Epithelial cell of proximal tubule (primary cell): Measurements from ENCODE around the gene CELSR2. TPM values are rescaled to one million over a fixed set of nuclear protein-coding genes. Genes with fewer than 3 reads are reported as not detected.

Source experiments
- DNase-seq: peaks from one replicate; pipeline ENCODE4 v3.0.0-alpha.2; 2011; ENCODE audit warnings: low read depth
- H3K4me3 ChIP-seq: 2 replicates; pipeline ENCODE4 v1.5.1; 2011; ENCODE audit warnings: low read depth, mild to moderate bottlenecking, low read length
- CTCF ChIP-seq: conservative IDR thresholded peaks from 2 replicates; pipeline ENCODE4 v1.5.1; 2012; ENCODE audit warnings: low read depth, mild to moderate bottlenecking, low read length
- total RNA-seq: library from RNA; depleted of rRNA; stranded (reverse); fragments of >200 nt; gene quantifications from 2 replicates; pipeline ENCODE4 v1.2.3, GENCODE V29; 2015

Gene CELSR2
- total RNA-seq, 1 donor from 2014 or later: 14.2 TPM

- no peak for TF ChIP-seq CTCF
- DNase-seq: no peak
- no peak overlapping the region for H3K4me3 ChIP-seq
Measured at GRCh38 chr1:109312978-109313775, 63.8 kb downstream of the CELSR2 start.

DNA sequence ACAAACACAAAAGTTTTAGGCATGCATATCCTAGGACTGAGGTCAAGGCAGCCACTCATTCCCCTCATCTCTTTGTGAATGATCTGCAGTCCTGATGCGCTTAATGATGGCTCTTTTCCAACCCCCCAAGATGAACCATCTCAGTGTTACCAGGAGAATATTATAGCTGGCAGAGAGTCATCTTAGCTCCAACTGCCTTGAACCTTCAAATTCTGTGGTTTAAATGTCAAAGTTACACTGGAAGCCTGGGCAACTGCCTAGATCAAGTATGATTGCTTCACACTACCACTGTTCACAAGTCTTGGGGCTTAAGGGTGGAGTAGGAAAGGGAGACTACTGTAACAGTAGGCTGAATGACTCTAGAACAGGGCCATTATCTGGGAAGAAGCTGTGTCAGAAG lies 65.5 kb downstream of the CELSR2 start:
- H3K4me3 ChIP-seq: no peak overlapping the region
- no peak for TF ChIP-seq CTCF

DNA sequence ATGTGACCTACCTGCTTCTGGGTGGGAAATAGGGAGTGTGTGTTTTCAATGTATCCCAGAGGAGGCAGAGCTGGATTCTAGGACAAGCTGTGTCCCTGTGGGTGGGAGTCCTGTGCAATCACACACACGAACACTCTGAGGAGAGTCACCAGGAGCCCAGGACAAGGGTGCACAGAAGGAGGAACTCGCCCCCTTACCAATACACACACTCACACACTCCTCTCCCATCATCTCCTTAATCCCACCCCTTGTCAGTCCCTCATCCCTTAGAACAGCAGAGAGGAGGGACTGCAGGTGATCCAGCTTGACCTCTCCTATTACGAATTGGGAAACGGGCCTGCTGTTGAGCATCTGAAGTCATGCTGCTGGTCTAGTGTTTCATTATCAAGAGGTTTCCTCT lies 65.9 kb downstream of the CELSR2 start:
- DNase-seq: no peak
- no peak for TF ChIP-seq CTCF
- no peak overlapping the region for H3K4me3 ChIP-seq

More for the DNA sequence above, 65.5 kb downstream of the CELSR2 start:
- no peak for DNase-seq

DNA sequence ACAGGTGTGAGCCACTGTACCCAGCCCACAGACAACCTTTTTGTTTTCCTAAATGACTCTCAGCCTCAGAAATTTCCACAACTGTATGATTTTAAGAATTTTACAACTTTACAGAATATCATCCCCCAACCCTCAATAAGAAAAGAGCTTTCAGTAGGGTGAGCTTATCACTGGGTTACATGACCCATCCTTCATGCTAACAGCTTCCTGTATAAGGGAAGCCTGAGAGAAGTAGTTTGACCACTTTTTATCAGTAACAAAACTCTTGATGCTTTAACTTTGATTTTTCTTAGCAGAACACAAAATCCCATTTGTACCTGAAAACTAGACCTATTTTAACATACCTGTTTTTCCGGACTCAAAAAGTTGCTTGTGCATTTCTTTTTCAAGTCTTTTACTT lies 67.2 kb downstream of the CELSR2 start:
- no peak overlapping the region for H3K4me3 ChIP-seq
- DNase-seq: no peak
- TF ChIP-seq CTCF: no peak

- no peak overlapping the region for H3K4me3 ChIP-seq
- no peak for DNase-seq
- no peak for TF ChIP-seq CTCF
Measured at GRCh38 chr1:109319114-109319513, 69.8 kb downstream of the CELSR2 start.

DNA sequence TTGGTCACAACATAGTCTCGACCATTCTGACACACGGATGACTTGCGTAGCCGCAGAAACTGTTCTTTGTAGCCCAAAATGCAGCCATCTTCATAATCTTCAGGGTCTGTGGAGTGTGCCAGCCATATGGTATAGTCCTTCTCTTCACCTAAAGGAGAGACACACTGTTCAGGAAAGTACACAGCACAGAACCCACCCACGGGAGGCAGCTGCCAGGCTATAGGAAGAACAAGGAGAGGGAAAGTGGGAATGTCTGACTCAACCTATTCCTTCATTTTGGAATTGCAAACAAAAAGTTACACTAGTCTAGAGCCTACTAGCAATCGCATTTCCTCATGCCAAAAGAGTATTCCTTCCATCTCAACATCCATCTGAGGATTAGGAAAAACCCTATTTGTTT lies 73.6 kb downstream of the CELSR2 start:
- TF ChIP-seq CTCF: no peak
- DNase-seq: no peak

More for the DNA sequence above, 73.6 kb downstream of the CELSR2 start:
- H3K4me3 ChIP-seq: no peak overlapping the region

Other genes starting within 250 kb of the CELSR2 start
- 8.0 and 10.3 TPM in 2 replicates for gene WDR47, start 207.4 kb upstream of the CELSR2 start, total RNA-seq
- 33.6 and 44.5 TPM in 2 replicates for gene TAF13, start 173.5 kb upstream of the CELSR2 start, total RNA-seq
- gene TMEM167B, start 158.8 kb upstream of the CELSR2 start, total RNA-seq: 12.5 and 13.1 TPM in 2 replicates
- 0.29 TPM in 1 of 2 replicates, not detected in the other for gene ELAPOR1, start 135.4 kb upstream of the CELSR2 start, total RNA-seq
- gene SARS1, start 35.6 kb upstream of the CELSR2 start, total RNA-seq: 153 and 177 TPM in 2 replicates
- 56.6 and 67.9 TPM in 2 replicates for gene PSRC1, start 33.6 kb downstream of the CELSR2 start, total RNA-seq
- gene MYBPHL, start 57.5 kb downstream of the CELSR2 start, total RNA-seq: not detected in 2 replicates
- 38.3 and 41.9 TPM in 2 replicates for gene SORT1, start 148.4 kb downstream of the CELSR2 start, total RNA-seq
- gene PSMA5, start 176.9 kb downstream of the CELSR2 start, total RNA-seq: 67.5 and 79.9 TPM in 2 replicates
- gene SYPL2, start 217.0 kb downstream of the CELSR2 start, total RNA-seq: 0.12 TPM in 1 of 2 replicates, not detected in the other
- gene ATXN7L2, start 234.4 kb downstream of the CELSR2 start, total RNA-seq: 7.4 and 7.7 TPM in 2 replicates
- 3.6 and 4.0 TPM in 2 replicates for gene CYB561D1, start 244.6 kb downstream of the CELSR2 start, total RNA-seq